K562 (cell line): ENCODE data around the gene THADA. TPM values are rescaled to one million over a fixed set of nuclear protein-coding genes. Genes with fewer than 3 reads are reported as not detected.
A peak's percentile ranks its signal among the peaks of the same experiment; 100 is the strongest.

Experiments used
- BCL6 ChIP-seq: fragments of 250-450 bp; sonication (Bioruptor Pico); IDR thresholded peaks from 2 replicates; pipeline ENCODE4 v1.4.0; 2020
- CHD2 ChIP-seq: IDR thresholded peaks from 2 replicates; pipeline ENCODE4 v1.6.1; 2011; ENCODE audit warnings: low read depth, low read length
- HDAC1 ChIP-seq, 2 experiments: fragments of 450-650 bp; IDR thresholded peaks; 2 replicates each; pipeline ENCODE4 v1.6.1; 2016 to 2017; ENCODE audit warnings: inconsistent platforms in 1 of 2, mild to moderate bottlenecking in 1 of 2, moderate library complexity in 1 of 2
- SMARCB1 ChIP-seq: IDR thresholded peaks from 2 replicates; pipeline ENCODE4 v1.6.1; 2011; ENCODE audit warnings: improper control_type of control experiment, low read depth; ENCODE audit not compliant: insufficient read length
- TEAD4 ChIP-seq, 2 experiments: sonication (generic) in 1 of 2; formaldehyde crosslinking in 1 of 2; IDR thresholded peaks; 2 replicates each; pipeline versions ENCODE4 v1.6.1 to v1.8.0; 2012 to 2022; ENCODE audit warnings: borderline replicate concordance in 1 of 2, inconsistent platforms in 1 of 2, low read length in 1 of 2, mild to moderate bottlenecking in 1 of 2, missing genetic modification reagents in 1 of 2
- ZBTB8A ChIP-seq: fragments of 450-650 bp; IDR thresholded peaks from 2 replicates; pipeline ENCODE4 v1.6.1; 2018; ENCODE audit warnings: mild to moderate bottlenecking, moderate library complexity; ENCODE audit not compliant: partially characterized antibody
- polyA plus RNA-seq, 8 experiments: library from polyadenylated mRNA; depleted of rRNA in 4 of 8; stranded (reverse) in 5 of 8; unstranded in 3 of 8; fragments of >200 nt; fragmentation: Nextera tagmentation in 2 of 8; fragmentation: Illumina TruSeq in 1 of 8; extraction: Ambion mirVana in 2 of 8; extraction: Trizol in 1 of 8; gene quantifications; 2 replicates each; pipeline versions ENCODE4 v1.2.1 to v1.2.3, GENCODE V29; 2011 to 2014; ENCODE audit warnings: inconsistent platforms in 1 of 8, missing spikeins in 1 of 8
- total RNA-seq, 7 experiments: library from RNA; depleted of rRNA in 6 of 7; stranded (reverse); fragments of >200 nt in 6 of 7; fragmentation: Illumina TruSeq in 2 of 7; extraction: Trizol in 2 of 7; gene quantifications; 2 replicates each; pipeline versions ENCODE4 v1.2.1 to v1.2.3, GENCODE V29; 2011 to 2021; ENCODE audit warnings: low replicate concordance in 1 of 7
- TF ChIP-seq, protein P1 (sequence below): fragments of 250-450 bp; sonication (Bioruptor Pico); IDR thresholded peaks from 2 replicates; pipeline ENCODE4 v1.5.0; 2020; ENCODE audit warnings: mild to moderate bottlenecking, borderline replicate concordance
- TF ChIP-seq, protein P2 (sequence below): IDR thresholded peaks from 3 replicates; pipeline ENCODE4 v1.6.1; 2011; ENCODE audit warnings: borderline replicate concordance, mild to moderate bottlenecking; ENCODE audit not compliant: insufficient read length, insufficient read depth
- TF ChIP-seq, protein P3 (sequence below): fragments of 150-350 bp; IDR thresholded peaks from 2 replicates; pipeline ENCODE4 v1.6.1; 2014; ENCODE audit warnings: low read depth, mild to moderate bottlenecking, low read length, borderline replicate concordance

THADA gene
- total and polyA plus RNA-seq, 9 of the 15 experiments (the other 6 are each of a cell fraction or from before 2014, with no cell fraction given), result 17.8 to 34.7 (median 31.9) TPM

DNA sequence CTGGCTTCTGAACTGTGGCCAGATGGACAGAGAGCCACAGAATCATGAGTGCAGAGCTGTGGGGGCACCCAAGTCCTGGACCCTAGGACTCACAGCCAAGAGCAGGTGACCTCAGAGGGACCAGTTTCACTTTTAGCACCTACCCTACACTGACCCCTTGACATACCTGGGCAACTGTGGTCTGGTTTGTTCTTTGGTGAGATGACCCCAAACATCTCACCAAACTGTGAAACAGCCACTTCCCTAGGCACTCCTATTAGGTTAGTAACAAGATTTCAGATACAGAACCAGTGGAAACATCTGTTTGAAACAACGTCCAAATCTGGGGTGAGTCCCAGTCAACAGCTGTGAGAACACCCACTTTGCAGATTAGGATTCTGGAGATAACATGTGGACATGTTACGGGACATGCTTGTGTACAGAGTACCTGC, 367.5 kb downstream of the THADA start (continued):
- TF ChIP-seq SMARCB1 (no peak), ZBTB8A (no peak), HDAC1 (IDR thresholded peaks at IDR 0.05) (no peak), TEAD4 (IDR thresholded peaks at IDR 0.05; ENCODE audit: low read length) (peak; percentile 48; the same call in 1 of the 2 replicates), TEAD4 (CRISPR knock-in tag; IDR thresholded peaks at IDR 0.05; ENCODE audit: borderline replicate concordance) (no peak), BCL6 (CRISPR knock-in tag) (no peak), CHD2 (no peak)
- TF ChIP-seq, protein P1, sequence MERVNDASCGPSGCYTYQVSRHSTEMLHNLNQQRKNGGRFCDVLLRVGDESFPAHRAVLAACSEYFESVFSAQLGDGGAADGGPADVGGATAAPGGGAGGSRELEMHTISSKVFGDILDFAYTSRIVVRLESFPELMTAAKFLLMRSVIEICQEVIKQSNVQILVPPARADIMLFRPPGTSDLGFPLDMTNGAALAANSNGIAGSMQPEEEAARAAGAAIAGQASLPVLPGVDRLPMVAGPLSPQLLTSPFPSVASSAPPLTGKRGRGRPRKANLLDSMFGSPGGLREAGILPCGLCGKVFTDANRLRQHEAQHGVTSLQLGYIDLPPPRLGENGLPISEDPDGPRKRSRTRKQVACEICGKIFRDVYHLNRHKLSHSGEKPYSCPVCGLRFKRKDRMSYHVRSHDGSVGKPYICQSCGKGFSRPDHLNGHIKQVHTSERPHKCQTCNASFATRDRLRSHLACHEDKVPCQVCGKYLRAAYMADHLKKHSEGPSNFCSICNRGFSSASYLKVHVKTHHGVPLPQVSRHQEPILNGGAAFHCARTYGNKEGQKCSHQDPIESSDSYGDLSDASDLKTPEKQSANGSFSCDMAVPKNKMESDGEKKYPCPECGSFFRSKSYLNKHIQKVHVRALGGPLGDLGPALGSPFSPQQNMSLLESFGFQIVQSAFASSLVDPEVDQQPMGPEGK, result no peak
- TF ChIP-seq, protein P2, sequence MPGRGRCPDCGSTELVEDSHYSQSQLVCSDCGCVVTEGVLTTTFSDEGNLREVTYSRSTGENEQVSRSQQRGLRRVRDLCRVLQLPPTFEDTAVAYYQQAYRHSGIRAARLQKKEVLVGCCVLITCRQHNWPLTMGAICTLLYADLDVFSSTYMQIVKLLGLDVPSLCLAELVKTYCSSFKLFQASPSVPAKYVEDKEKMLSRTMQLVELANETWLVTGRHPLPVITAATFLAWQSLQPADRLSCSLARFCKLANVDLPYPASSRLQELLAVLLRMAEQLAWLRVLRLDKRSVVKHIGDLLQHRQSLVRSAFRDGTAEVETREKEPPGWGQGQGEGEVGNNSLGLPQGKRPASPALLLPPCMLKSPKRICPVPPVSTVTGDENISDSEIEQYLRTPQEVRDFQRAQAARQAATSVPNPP, result no peak
- TF ChIP-seq, protein P3, sequence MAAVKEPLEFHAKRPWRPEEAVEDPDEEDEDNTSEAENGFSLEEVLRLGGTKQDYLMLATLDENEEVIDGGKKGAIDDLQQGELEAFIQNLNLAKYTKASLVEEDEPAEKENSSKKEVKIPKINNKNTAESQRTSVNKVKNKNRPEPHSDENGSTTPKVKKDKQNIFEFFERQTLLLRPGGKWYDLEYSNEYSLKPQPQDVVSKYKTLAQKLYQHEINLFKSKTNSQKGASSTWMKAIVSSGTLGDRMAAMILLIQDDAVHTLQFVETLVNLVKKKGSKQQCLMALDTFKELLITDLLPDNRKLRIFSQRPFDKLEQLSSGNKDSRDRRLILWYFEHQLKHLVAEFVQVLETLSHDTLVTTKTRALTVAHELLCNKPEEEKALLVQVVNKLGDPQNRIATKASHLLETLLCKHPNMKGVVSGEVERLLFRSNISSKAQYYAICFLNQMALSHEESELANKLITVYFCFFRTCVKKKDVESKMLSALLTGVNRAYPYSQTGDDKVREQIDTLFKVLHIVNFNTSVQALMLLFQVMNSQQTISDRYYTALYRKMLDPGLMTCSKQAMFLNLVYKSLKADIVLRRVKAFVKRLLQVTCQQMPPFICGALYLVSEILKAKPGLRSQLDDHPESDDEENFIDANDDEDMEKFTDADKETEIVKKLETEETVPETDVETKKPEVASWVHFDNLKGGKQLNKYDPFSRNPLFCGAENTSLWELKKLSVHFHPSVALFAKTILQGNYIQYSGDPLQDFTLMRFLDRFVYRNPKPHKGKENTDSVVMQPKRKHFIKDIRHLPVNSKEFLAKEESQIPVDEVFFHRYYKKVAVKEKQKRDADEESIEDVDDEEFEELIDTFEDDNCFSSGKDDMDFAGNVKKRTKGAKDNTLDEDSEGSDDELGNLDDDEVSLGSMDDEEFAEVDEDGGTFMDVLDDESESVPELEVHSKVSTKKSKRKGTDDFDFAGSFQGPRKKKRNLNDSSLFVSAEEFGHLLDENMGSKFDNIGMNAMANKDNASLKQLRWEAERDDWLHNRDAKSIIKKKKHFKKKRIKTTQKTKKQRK, result no peak
